NCI-H2196 treated with DMSO at 0.1 percent for 48 hours (cell line): ENCODE measurements around the gene IMMP2L.
"Not testable (repeated sequence)": the region's sequence is repeated elsewhere in the genome, so short reads cannot be mapped to it uniquely, and the experiment has no call there.

Experiments used
- DNase-seq: peaks from one replicate; lab custom pipeline; 2025; ENCODE audit not compliant: unreplicated experiment; lab: John Stamatoyannopoulos, UW

The IMMP2L gene

DNA sequence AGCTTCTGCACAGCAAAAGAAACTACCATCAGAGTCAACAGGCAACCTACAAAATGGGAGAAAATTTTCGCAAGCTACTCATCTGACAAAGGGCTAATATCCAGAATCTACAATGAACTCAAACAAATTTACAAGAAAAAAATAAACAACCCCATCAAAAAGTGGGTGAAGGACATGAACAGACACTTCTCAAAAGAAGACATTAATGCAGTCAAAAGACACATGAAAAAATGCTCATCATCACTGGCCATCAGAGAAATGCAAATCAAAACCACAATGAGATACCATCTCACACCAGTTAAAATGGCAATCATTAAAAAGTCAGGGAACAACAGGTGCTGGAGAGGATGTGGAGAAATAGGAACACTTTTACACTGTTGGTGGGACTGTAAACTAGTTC, 92.4 kb downstream of the IMMP2L start:
- DNase-seq: not testable (repeated sequence)

DNA sequence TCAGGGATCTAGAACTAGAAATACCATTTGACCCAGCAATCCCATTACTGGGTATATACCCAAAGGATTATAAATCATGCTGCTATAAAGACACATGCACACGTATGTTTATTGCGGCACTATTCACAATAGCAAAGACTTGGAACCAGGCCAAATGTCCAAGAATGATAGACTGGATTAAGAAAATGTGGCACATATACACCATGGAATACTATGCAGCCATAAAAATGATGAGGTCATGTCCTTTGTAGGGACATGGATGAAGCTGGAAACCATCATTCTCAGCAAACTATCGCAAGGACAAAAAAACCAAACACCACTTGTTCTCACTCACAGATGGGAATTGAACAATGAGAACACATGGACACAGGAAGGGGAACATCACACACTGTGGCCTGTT, 96.5 kb downstream of the IMMP2L start:
- not testable (repeated sequence) for DNase-seq

DNA sequence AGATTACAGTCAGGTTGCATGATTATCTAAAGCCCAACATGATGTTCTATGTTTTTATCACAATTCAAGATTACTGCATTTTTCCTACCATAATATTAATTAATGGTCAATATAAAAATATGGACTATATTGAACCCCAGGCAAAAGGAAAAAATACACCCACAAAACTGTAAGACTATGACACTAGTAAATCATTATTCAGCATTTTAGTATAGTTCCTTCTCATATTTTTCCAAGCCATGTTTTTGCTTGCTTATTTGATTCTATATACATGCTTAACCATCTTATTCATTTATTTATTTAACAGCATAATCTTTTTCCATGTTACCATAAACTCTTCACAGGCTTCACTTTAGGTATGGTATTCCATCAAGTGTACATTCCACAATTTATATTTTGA, 101.6 kb downstream of the IMMP2L start:
- DNase-seq: no peak

DNA sequence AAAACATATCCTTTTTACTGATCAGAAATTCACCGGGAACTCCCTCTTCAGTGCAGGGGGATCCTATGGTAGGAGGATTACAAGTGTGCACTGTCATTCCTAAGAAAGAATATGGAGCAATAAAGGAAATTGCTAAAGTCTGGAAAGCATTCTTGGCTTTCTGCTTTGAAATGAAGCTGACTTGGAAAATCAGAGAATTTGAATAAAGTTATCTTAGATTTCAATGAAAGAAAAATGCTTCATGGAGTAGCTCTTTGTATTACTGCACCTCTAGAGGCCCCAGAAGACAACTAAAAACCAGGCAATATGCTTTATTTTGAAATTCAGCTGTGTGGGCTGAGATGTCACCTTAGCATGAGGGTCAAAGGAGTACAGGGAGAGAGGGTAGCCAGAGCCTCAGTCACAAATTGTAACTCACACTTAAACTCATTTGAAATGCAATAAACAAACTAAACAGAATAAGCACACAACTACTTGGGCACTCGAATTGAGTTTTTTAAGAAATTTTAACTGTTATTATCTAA, 102.5 kb downstream of the IMMP2L start:
- no peak for DNase-seq

DNA sequence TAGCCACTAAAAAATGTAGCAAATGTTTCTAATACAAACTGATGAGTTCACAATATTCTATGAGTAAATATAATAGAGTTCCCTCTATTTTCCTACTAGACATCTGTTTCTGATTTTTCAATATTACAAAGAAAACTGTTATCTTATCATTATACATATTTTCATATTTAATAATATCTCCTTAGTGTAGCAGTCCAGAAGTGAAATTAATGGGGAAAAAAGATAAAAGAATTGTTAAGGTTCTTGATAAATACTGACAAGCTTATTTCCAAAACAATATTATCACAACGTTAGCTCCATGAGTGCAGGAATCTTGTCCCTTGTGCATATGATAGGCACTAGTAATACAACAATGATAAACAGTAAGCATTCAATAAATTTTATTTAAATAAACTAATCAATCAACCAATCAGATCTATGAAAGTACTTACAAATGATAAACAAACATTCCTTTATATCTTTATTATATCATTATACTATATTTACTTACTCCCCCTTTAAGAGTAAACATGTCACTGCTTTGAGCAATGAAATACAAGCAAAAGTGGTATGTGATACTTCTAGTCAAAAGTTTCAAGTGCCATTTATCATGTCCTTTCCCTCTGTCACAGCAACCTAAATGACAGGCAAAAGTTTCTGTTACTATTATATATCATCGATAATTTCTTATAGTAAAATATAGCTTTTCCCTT, 103.1 kb downstream of the IMMP2L start:
- DNase-seq: no peak

DNA sequence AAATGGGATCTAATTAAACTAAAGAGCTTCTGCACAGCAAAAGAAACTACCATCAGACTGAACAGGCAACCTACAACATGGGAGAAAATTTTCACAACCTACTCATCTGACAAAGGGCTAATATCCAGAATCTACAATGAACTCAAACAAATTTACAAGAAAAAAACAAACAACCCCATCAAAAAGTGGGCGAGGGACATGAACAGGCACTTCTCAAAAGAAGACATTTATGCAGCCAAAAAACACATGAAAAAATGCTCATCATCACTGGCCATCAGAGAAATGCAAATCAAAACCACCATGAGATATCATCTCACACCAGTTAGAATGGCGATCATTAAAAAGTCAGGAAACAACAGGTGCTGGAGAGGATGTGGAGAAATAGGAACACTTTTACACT, 111.6 kb downstream of the IMMP2L start:
- DNase-seq: not testable (repeated sequence)

DNA sequence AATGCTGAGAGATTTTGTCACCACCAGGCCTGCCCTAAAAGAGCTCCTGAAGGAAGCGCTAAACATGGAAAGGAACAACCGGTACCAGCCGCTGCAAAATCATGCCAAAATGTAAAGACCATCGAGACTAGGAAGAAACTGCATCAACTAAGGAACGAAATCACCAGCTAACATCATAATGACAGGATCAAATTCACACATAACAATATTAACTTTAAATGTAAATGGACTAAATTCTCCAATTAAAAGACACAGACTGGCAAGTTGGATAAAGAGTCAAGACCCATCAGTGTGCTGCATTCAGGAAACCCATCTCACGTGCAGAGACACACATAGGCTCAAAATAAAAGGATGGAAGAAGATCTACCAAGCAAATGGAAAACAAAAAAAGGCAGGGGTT, 114.8 kb downstream of the IMMP2L start:
- not testable (repeated sequence) for DNase-seq

DNA sequence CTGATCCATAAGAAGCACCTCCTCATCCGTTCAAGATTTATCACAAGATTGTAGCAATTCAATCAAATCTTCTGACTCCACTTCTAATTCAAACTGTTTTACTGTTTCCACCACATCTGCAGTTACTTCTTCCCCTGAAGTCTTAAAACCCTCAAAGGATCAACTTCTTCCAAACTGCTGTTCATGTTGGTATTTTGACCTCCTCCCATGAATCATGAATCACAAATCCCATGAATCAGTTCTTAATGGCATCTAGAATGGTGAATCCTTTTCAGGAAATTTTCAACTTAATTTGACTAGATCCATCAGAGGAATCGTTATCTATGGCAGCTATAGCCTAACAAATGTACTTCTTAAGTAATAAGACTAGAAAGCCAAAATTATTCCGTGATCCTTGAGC, 122.3 kb downstream of the IMMP2L start:
- DNase-seq: no peak

DNA sequence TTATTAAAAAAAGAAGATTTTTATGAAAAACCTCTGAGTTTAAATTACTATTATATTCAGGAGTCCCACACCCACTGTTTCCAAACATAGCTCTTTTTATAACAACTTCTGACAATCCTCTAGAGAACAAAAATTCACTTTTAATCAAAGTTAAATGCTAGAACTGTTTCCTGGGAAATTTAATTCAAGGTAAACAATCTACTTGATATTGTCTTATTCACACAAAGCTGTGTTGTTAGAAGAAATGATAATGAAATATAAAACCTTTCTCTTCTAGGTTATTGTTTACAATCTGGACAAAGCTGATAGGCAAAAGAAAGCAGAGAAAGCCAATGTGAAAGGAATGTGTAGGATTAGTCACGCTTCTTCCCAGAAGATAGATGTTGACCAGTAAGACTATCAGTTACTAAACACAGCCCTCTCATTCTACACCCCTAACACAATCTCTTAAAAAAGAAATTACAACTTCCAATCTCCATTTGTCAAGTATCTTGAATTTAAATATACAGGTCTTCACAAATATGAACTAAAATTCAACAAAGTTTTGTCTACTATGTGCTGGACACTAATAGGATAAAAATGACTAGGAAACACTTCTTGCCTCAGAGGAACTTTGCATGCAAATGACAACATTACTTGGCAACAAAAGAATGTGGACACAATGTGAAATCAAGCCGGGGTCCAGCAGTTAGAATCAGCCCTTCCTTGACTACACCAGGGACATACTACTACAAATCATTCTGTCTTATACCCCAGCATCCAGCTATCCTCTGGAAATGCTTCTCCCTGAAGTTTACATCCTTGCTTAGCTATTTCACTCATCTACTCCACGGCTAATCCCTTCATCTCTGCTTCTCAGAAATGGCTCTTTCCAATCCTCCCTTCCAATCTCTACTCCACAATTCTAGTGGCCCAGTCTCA, 123.7 kb downstream of the IMMP2L start:
- DNase-seq: no peak

DNA sequence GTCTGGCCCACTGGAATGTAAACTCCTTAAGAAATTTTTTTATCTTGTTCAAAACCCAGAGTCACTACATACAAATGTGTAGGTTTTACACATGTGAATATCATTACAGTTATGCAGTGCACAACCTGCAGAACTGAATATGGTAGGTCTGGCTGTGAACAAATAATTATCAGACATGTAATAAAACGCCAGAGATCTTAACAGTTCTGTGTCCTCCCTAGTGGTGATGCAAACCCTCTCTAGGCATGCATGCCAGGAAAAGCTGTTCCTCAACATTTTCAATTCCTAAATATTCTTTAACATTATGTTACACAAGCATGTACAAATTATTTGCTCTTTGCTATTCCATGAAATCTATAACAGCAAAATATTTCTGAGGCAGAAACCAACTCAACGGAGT, 124.6 kb downstream of the IMMP2L start:
- no peak for DNase-seq

DNA sequence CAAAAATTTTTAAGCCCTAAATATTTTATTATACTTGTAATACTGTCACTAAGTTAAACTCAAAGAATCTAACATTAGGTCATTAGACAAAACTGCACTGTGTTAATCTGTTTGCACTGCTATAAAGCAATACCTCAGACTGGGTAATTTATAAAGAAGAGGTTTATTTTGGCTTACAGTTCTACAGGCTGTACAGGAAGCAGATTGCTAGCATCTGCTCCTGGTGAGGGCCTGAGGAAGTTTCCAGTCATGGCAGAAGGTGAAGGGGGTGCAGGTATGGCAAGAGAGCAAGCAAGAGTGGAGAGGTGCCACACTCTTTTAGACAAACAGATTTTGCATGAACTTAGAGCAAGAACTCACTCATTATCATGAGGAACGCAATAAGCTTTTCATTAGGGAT, 125.7 kb downstream of the IMMP2L start:
- DNase-seq: no peak

DNA sequence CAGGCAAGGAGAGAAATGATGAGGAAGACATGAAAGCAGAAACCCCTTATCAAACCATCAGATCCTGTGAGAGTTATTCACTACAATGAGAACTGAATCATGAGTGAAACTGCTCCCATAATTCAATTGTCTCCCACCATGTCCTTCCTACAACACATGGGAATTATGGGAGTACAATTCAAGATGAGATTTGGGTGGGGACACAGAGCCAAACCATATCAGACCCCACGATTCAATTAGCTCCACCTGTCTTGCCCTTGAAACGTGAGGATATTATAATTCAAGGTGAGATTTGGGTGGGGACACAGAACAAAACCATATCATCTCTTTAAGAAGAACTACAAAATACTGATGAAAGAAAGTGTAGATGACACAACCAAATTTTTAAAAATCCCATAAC, 128.9 kb downstream of the IMMP2L start:
- no peak for DNase-seq

DNA sequence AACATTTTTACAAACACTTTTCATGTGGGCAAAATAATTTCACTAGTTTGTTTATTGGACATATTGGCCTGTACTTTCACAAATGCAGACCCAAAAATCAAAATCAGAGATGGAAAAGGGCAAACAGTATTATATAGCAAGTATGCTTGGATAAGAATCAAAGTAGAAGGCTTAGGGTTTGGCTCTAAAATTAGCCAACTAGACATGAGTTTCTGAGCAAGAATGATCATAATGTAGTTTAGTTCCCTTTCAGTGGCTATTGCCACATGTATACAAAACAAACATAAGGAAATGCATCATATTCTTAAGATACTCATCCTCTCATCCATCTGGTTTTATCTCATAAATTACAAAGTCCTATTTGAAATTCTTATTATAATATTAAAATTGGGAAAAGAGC, 132.5 kb downstream of the IMMP2L start:
- DNase-seq: no peak

DNA sequence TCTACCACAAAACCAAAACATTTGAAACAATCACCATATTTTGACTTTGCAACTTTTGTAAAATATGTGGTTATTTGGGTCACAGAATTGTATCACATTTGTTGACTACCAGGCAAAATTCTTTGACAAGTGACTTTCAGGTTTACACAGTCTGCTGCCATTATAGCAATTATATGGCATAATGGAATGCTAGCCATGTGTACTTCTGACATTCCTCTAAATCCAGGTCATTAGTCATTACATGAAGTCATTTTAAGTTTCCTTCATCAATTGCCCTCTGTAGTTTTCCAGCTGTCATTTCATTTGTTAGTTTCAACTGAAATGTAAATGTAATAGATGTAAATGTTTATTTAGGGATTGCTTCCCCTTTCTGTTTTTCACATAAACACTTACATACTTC, 137.5 kb downstream of the IMMP2L start:
- DNase-seq: no peak

DNA sequence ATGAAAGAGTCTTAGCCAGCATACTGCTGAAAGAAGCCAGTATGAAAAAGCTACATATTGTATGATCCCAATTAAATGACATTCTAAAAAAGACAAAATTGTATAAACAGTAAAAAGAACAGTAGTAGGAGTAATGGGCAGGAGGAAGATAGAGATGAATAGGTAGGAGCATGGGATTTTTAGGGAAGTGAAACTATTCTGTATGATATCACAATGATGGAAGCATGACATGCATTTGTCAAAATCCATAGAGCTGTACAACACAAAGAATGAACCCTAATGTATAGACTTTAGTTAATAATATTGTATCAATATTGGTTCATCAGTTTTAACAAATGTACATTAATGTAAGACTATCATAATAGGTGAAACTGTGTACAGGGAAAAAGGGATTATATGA, 147.9 kb downstream of the IMMP2L start:
- DNase-seq: no peak

DNA sequence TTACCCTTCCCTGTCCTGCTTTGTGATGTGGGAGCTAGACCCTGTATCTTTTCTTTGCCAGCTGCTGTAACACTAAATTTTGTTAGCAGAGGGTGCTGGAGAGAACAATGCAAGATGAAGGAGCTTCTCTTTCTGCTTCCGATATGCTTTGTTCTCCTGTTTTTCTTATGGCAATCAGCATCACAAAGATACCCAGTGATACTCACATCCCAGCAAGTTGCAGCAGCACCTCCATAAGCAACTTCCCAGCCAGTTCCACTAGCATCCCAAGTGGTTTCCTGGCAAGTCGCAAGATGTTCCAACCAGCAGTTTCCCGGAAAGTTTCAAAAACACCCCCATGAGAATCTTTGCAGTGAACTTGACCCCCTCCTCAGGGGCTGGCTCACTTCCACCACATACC, 148.6 kb downstream of the IMMP2L start:
- no peak for DNase-seq

DNA sequence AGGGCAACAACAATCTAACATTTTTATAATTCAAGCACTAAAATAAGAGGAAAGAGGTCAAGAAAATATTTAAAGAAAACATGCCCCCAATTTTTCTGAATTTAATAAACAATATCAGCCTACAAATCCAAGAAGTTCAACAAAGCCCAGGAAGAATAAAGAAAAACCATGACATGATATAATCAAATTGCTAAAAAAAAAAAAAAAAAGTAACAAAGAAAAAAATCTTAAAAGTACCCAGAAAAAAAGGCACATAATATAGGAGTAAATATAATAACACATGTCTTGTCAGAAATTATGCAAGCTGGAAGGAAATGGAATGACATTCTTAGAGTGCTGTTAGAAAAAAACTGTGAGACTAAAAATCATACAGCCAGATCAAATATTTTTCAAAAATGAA, 151.4 kb downstream of the IMMP2L start:
- DNase-seq: no peak

DNA sequence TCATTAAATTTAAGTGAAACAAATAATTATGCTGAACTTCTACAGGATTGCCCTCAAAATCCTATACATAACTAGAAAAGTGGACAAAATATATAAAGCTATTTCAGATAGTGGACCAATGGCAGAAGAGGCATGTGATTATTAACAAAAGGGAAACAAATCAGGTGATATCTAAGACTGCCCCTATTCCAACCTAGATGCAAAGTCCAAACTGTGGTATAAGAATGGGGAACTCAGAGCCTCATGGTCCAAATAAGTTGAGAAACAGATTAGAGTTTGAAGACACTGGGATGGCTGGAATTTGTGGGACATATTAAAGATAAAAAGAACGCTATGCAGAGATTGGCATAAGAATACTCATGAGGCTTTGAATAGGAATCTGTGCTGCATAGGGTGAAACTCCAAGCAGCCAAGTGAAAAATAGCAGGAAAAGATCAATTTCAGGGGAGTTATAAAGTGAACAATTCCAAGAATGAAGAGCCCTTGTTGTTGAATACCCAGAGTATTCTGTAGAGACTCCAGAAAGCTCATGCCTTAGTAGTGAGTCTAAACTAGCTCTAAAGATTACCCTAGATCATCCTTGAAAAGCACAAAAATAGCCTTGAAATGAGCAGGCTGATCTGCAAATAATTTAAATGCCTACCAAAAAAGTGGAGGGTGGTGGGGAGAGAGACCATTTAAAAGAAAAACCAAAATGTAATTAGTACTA, 152.4 kb downstream of the IMMP2L start:
- no peak for DNase-seq

DNA sequence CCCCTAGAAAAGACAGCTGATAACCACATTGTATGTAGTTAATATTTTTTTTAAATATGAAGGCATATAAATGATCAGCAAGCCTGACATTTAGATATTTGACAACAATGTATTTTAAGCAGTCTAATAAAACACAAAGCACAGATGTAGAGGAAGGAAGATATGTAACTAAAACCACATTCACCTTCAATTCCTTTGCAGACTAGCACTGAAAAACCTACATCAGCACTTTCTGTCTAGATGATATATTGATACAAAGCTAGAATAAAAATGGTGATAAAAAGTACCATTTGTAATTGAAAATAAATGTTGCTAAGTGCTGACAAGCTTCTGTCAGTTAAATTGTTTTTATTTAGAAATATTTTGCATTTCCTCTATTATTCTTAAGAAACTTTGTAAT, 153.6 kb downstream of the IMMP2L start:
- DNase-seq: no peak

DNA sequence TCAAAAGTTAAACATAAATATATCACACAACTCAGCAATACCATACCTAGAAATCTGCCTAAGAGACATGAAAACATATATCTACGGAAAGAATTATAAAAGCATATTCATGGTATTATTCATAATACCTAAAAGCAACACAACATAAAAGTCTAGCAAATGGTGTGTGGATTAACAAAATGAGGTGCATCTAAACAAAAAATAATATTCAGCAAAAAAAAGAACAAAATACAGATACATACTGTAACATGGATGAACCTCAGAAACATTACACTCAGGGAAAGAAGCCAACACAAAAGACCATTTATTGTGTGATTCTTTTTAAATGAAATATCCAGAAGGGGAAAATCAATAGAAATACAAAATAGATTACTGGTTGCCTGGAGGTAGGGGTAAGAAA, 155.0 kb downstream of the IMMP2L start:
- DNase-seq: no peak

DNA sequence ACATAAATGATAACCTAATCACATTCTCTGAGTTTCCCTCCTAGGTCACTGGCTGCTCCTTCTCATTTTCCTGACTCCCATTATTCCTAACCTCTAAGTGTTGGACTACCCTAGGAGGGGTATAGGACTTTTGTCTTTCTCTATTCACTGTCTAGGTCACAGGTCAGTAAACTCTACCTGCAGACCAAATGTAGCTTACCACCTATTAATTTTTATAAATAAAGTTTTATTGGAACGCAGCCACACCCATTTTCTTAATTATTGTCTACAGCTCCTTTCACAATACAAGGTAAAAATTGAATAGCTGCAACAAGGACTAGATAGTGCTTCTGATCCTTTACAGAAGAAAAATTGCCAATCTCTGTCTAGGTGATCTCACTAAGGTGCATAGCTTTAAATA, 156.7 kb downstream of the IMMP2L start:
- no peak for DNase-seq

DNA sequence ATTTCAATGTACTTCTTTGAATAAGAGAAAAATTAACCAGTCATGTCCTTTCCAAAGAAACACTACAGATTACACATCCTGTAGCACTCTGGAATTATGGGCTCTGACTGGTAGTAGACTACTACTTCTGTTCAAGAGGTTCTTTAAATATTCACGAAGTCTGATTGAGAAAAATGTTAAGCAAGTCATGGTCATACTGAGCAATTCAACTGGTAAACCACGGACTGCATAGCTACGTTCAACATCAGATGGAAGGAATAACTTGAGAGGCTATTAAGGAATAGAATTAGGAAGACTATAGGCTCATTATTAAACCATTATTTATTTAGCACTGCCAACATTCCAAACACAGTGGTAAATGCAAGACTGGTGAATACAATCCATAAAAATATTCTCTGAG, 160.8 kb downstream of the IMMP2L start:
- DNase-seq: no peak
